ENCODE measurements around the gene CLPX. TPM values are rescaled to one million over a fixed set of nuclear protein-coding genes. Genes with fewer than 3 reads are reported as not detected.
"Not testable (repeated sequence)": the region's sequence is repeated elsewhere in the genome, so short reads cannot be mapped to it uniquely, and the experiment has no call there.

CLPX gene
- total RNA-seq, 2 donors from 2014 or later: 60.5 to 62.7 TPM

DNA sequence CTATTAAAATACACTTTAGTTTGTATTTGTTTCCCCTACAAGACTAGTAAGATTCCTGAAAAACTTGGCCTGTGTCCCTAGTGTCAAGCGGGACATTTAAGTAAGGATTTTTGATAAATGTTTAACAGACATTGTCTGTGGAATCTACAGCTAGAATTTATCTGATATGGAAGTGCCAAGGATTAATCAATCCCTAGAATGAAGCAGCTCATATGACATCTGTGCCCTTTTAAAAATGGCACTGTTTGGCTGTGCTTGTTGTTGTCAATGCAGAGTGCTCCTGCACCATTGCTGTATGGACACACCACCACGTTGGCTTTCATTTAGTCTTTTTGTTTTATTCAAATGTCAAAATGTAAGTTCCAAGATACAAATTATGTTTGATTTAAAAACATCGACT lies 37.2 kb downstream of the CLPX start:
- H3K27me3 ChIP-seq (ENCODE audit: control insufficient read depth, insufficient read depth, low read length, poor library complexity, severe bottlenecking): no peaks in the 10 kb centered on the region
- Mint-ChIP-seq H3K27me3 (ENCODE audit: insufficient read depth) (no peaks in the 10 kb centered on the region), H3K9me3 (no peaks in the 10 kb centered on the region), H3K27ac (no peak overlapping the region), H3K4me1 (no peaks in the 10 kb centered on the region), H3K36me3 (ENCODE audit: low read depth) (peaks cover 34% of the 10 kb centered on the region), H3K4me3 (no peak overlapping the region)
- WGBS, 2 experiments (ENCODE audit: insufficient coverage in 1 of 2, insufficient read length in 1 of 2): 100% methylated on average over 2 to 3 of the region's 3 CpGs
- no peak overlapping the region for H3K4me3 ChIP-seq (ENCODE audit: low read length)
- DNase-seq: no peak
- H3K27ac ChIP-seq (ENCODE audit: low read depth, low read length): no peak overlapping the region
- H3K9ac ChIP-seq (ENCODE audit: extremely low read depth, low read length, poor library complexity, severe bottlenecking): no peak overlapping the region
- no peaks in the 10 kb centered on the region for H3K9me3 ChIP-seq (ENCODE audit: control insufficient read depth, low read length)
- peaks cover 52% of the 10 kb centered on the region for H3K36me3 ChIP-seq (ENCODE audit: control insufficient read depth, insufficient read depth, low read length)
- no peak for TF ChIP-seq CTCF (conservative IDR thresholded peaks at IDR 0.05)
- no peaks in the 10 kb centered on the region for H3K4me1 ChIP-seq (ENCODE audit: control insufficient read depth, insufficient read depth, low read length)

DNA sequence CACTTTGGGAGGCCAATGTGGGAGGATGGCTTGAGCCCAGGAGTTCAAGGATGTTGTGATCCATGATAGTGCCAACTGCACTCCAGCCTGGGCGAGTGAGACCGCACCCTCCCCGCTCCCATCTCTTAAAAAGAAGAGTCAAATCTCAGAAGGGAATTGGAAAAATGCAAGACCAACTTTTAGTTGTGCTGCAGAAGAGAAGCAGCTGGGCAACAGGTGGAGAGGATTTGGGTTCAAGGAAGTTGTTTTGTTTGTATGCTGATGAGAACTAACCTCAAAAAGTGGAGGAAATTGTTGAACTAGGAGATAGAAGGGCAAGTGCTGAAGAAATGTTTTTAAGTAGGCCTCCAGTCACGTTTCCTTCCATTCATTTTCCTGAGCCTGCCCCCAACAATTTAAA lies 38.7 kb downstream of the CLPX start:
- Histone ChIP-seq H3K4me3 (ENCODE audit: low read length) (no peak overlapping the region), H3K27me3 (ENCODE audit: control insufficient read depth, insufficient read depth, low read length, poor library complexity, severe bottlenecking) (no peaks in the 10 kb centered on the region), H3K9ac (ENCODE audit: extremely low read depth, low read length, poor library complexity, severe bottlenecking) (no peak overlapping the region), H3K36me3 (ENCODE audit: control insufficient read depth, insufficient read depth, low read length) (peaks cover 38% of the 10 kb centered on the region), H3K4me1 (ENCODE audit: control insufficient read depth, insufficient read depth, low read length) (no peaks in the 10 kb centered on the region), H3K27ac (ENCODE audit: low read depth, low read length) (no peak overlapping the region), H3K9me3 (ENCODE audit: control insufficient read depth, low read length) (no peaks in the 10 kb centered on the region)
- DNase-seq: no peak
- no peaks in the 10 kb centered on the region for H3K27me3 Mint-ChIP-seq (ENCODE audit: insufficient read depth)
- no peak overlapping the region for H3K27ac Mint-ChIP-seq
- no peaks in the 10 kb centered on the region for H3K9me3 Mint-ChIP-seq
- H3K4me3 Mint-ChIP-seq: no peak overlapping the region
- no peak for TF ChIP-seq CTCF (conservative IDR thresholded peaks at IDR 0.05)
- 93 to 97% methylated on average over 3 to 4 of the region's 4 CpGs for WGBS, 2 experiments (ENCODE audit: insufficient coverage in 1 of 2, insufficient read length in 1 of 2)
- H3K36me3 Mint-ChIP-seq (ENCODE audit: low read depth): peaks cover 26% of the 10 kb centered on the region
- no peaks in the 10 kb centered on the region for H3K4me1 Mint-ChIP-seq

DNA sequence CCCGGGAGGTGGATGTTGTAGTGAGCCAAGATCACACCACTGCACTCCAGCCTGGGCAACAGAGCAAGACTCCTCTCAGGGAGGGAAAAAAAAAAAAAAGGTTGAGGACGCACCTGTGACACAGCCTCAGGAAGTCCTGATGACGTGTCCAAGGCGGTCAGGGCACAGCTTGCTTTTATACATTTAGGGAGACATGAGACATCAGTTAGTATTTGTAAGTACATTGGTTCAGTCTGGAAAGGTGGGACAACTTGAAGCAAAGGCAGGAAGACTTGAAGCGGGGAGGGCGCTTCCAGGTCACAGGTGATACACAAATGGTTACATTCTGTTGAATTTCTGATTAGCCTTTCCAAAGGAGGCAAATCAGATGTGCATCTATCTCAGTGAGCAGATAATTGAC lies 46.5 kb downstream of the CLPX start:
- WGBS, 2 experiments (ENCODE audit: insufficient coverage in 1 of 2, insufficient read length in 1 of 2): 94 to 95% methylated on average over 5 to 6 of the region's 6 CpGs
- not testable (repeated sequence) for H3K4me3 ChIP-seq (ENCODE audit: low read length); H3K27ac ChIP-seq (ENCODE audit: low read depth, low read length); H3K27ac Mint-ChIP-seq; H3K4me3 Mint-ChIP-seq; H3K27me3 ChIP-seq (ENCODE audit: control insufficient read depth, insufficient read depth, low read length, poor library complexity, severe bottlenecking); H3K27me3 Mint-ChIP-seq (ENCODE audit: insufficient read depth); H3K36me3 ChIP-seq (ENCODE audit: control insufficient read depth, insufficient read depth, low read length); H3K4me1 Mint-ChIP-seq; H3K9ac ChIP-seq (ENCODE audit: extremely low read depth, low read length, poor library complexity, severe bottlenecking); DNase-seq; H3K4me1 ChIP-seq (ENCODE audit: control insufficient read depth, insufficient read depth, low read length)
- Mint-ChIP-seq H3K36me3 (ENCODE audit: low read depth) (peaks cover 12% of the 10 kb centered on the region), H3K9me3 (peaks cover 49% of the 10 kb centered on the region)
- H3K9me3 ChIP-seq (ENCODE audit: control insufficient read depth, low read length): peaks cover 27% of the 10 kb centered on the region

GRCh38 chr15:65137893-65138292 lies 47.2 kb downstream of the CLPX start:
- not testable (repeated sequence) for H3K4me3 Mint-ChIP-seq; H3K4me1 ChIP-seq (ENCODE audit: control insufficient read depth, insufficient read depth, low read length); H3K27me3 ChIP-seq (ENCODE audit: control insufficient read depth, insufficient read depth, low read length, poor library complexity, severe bottlenecking); H3K27ac Mint-ChIP-seq; H3K27me3 Mint-ChIP-seq (ENCODE audit: insufficient read depth); H3K4me3 ChIP-seq (ENCODE audit: low read length); H3K4me1 Mint-ChIP-seq; DNase-seq; H3K9ac ChIP-seq (ENCODE audit: extremely low read depth, low read length, poor library complexity, severe bottlenecking); H3K36me3 ChIP-seq (ENCODE audit: control insufficient read depth, insufficient read depth, low read length); H3K27ac ChIP-seq (ENCODE audit: low read depth, low read length)
- 98 to 100% methylated on average over 3 to 4 of the region's 4 CpGs for WGBS, 2 experiments (ENCODE audit: insufficient coverage in 1 of 2, insufficient read length in 1 of 2)
- Mint-ChIP-seq H3K36me3 (ENCODE audit: low read depth) (peaks cover 12% of the 10 kb centered on the region), H3K9me3 (peaks cover 49% of the 10 kb centered on the region)
- H3K9me3 ChIP-seq (ENCODE audit: control insufficient read depth, low read length): peaks cover 27% of the 10 kb centered on the region

DNA sequence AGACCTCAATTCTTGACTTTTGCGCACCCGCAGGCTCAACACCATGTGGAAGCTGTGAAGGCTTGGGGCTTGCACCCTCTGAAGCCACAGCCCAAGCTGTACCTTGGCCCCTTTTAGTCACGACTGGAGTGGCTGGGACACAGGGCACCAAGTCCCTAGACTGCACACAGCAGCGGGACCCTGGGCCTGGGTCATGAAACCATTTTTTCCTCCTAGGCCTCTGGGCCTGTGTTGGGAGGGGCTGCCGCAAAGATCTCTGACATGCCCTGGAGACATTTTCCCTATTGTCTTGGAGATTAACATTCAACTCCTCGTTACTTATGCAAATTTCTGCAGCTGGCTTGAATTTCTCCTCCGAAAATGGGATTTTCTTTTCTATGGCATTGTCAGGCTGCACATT lies 48.1 kb downstream of the CLPX start:
- 87 to 95% methylated on average over 7 of the region's 7 CpGs for WGBS, 2 experiments (ENCODE audit: insufficient coverage in 1 of 2, insufficient read length in 1 of 2)
- H3K9ac ChIP-seq (ENCODE audit: extremely low read depth, low read length, poor library complexity, severe bottlenecking); H3K27ac ChIP-seq (ENCODE audit: low read depth, low read length); DNase-seq; H3K4me3 ChIP-seq (ENCODE audit: low read length); H3K27ac Mint-ChIP-seq; H3K4me3 Mint-ChIP-seq; H3K27me3 ChIP-seq (ENCODE audit: control insufficient read depth, insufficient read depth, low read length, poor library complexity, severe bottlenecking); H3K4me1 Mint-ChIP-seq; H3K4me1 ChIP-seq (ENCODE audit: control insufficient read depth, insufficient read depth, low read length); H3K36me3 ChIP-seq (ENCODE audit: control insufficient read depth, insufficient read depth, low read length); H3K27me3 Mint-ChIP-seq (ENCODE audit: insufficient read depth): not testable (repeated sequence)
- peaks cover 49% of the 10 kb centered on the region for H3K9me3 Mint-ChIP-seq
- peaks cover 12% of the 10 kb centered on the region for H3K36me3 Mint-ChIP-seq (ENCODE audit: low read depth)
- peaks cover 27% of the 10 kb centered on the region for H3K9me3 ChIP-seq (ENCODE audit: control insufficient read depth, low read length)
